ENCODE results near the gene MSI2. TPM values are rescaled to one million over a fixed set of nuclear protein-coding genes. Genes with fewer than 3 reads are reported as not detected.

Gene MSI2
- total RNA-seq, 1 donor from 2014 or later = 140 TPM

- TF ChIP-seq CTCF (conservative IDR thresholded peaks at IDR 0.05) = no peak
- no peak for DNase-seq (ENCODE audit: low read depth, low spot score)
- Mint-ChIP-seq H3K27ac (ENCODE audit: unreplicated experiment) (peak overlapping the region; percentile 28), H3K4me3 (peak overlapping the region; percentile 36), H3K36me3 (ENCODE audit: low read depth) (no peaks in the 10 kb centered on the region), H3K27me3 (ENCODE audit: low read depth) (no peaks in the 10 kb centered on the region), H3K9me3 (no peaks in the 10 kb centered on the region), H3K4me1 (peaks cover 65% of the 10 kb centered on the region)
Measured at GRCh38 chr17:57531648-57532504, 275.6 kb downstream of the MSI2 start.

DNA sequence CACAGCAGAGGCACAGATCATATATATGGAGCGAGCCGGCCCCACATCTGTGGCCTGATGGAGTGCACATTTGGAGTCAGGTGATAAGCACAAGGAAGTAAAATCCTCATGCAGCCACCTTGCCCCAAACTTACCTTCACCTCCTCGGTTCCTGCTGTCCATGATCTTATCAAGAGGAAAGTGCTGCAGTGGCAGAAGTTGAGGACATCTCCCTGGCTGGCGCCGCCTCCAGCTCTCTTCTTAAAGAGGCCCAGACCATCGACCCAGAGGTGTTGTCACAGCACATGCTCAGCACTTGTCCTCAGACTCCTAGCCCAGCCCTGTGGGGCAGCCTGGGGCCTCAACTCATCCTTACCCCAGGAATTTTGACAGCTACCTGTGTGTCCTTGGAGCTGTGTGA, 276.2 kb downstream of the MSI2 start:
- Mint-ChIP-seq H3K27me3 (ENCODE audit: low read depth) (no peaks in the 10 kb centered on the region), H3K4me3 (peak overlapping the region; percentile 36), H3K4me1 (peaks cover 72% of the 10 kb centered on the region), H3K27ac (ENCODE audit: unreplicated experiment) (peak overlapping the region; percentile 89), H3K36me3 (ENCODE audit: low read depth) (no peaks in the 10 kb centered on the region), H3K9me3 (no peaks in the 10 kb centered on the region)
- no peak for TF ChIP-seq CTCF (conservative IDR thresholded peaks at IDR 0.05)
- no peak for DNase-seq (ENCODE audit: low read depth, low spot score)

DNA sequence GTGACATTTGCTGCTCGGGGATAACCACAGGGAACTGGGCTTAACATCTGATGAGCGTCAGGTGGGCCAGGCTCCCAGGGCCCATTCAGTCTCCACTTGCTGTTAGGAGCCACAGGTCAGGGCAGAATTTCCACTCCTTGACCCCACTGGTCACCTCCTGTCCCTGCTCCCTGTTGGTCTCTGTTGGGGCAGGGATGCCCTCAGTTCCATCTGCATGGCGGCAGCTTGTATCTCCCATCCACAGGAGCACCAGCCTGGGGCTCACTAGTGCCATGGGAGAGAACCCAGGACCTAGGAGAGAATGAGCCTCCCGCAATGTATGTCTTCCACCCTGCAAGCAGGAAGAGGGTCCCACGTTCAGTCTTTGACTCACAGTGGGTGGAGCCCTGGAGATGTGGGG, 276.6 kb downstream of the MSI2 start:
- no peaks in the 10 kb centered on the region for H3K27me3 Mint-ChIP-seq (ENCODE audit: low read depth)
- H3K4me3 Mint-ChIP-seq = no peak overlapping the region
- no peaks in the 10 kb centered on the region for H3K36me3 Mint-ChIP-seq (ENCODE audit: low read depth)
- no peak for TF ChIP-seq CTCF (conservative IDR thresholded peaks at IDR 0.05)
- H3K27ac Mint-ChIP-seq (ENCODE audit: unreplicated experiment) = no peak overlapping the region
- no peak for DNase-seq (ENCODE audit: low read depth, low spot score)
- peaks cover 76% of the 10 kb centered on the region for H3K4me1 Mint-ChIP-seq
- H3K9me3 Mint-ChIP-seq = no peaks in the 10 kb centered on the region

DNA sequence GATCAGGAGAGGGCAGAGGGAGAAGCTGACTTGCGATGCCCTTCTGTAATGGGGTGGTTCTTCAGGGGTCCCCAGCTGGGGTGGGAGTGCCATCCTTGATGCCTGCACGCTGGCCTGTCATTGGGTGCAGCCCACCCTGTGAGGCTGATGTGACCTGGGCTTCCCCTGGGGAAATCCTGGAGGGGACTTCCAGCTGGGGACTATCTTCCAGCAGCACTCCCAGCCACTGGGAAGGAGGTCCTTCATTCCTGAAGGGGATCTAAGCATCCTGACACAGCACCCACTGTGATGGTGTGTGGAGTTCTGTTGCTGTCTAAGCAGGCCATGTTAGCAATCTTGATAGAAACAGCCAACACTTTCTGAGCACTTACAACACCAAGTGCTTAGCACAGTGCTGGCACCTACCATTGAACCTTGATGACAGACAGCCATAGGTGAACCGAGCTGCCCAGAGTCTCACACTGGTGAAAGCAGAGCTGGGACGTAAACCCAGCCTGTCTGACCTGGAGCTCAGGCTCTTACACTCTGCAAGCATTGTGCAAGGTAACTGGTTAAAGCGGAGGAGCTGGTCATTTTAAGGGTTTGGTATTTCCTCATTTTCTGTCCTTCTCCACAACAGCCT, 277.5 kb downstream of the MSI2 start:
- no peaks in the 10 kb centered on the region for H3K9me3 Mint-ChIP-seq
- DNase-seq (ENCODE audit: low read depth, low spot score) = no peak
- TF ChIP-seq CTCF (conservative IDR thresholded peaks at IDR 0.05) = no peak
- no peaks in the 10 kb centered on the region for H3K36me3 Mint-ChIP-seq (ENCODE audit: low read depth)
- peaks cover 84% of the 10 kb centered on the region for H3K4me1 Mint-ChIP-seq
- no peaks in the 10 kb centered on the region for H3K27me3 Mint-ChIP-seq (ENCODE audit: low read depth)
- H3K27ac Mint-ChIP-seq (ENCODE audit: unreplicated experiment) = no peak overlapping the region
- no peak overlapping the region for H3K4me3 Mint-ChIP-seq

DNA sequence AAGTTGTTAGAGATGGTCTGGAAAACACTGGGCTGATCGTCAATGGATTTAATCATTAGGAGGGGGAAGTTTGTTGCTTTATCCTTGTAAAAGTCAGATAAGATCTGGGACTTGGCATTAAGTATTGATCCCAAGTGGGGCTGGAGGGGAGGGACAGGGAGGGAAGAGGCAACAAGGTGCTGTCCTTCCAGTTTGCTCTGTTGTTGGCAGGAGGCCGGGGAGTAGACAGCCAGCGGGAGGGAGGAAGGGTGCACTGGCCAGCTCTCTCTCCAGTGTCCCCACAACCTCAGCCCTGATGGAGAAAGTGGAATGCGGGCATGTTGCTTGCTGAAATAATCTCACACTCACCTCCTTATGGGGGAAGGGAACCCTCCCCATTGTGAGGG, 278.5 kb downstream of the MSI2 start:
- Mint-ChIP-seq H3K4me1 (peaks cover 88% of the 10 kb centered on the region), H3K27ac (ENCODE audit: unreplicated experiment) (peak overlapping the region; percentile 54), H3K4me3 (peak overlapping the region; percentile 75)

More for the DNA sequence above, 278.5 kb downstream of the MSI2 start:
- H3K27me3 Mint-ChIP-seq (ENCODE audit: low read depth) = no peaks in the 10 kb centered on the region
- no peak for DNase-seq (ENCODE audit: low read depth, low spot score)
- H3K9me3 Mint-ChIP-seq = no peaks in the 10 kb centered on the region
- no peak for TF ChIP-seq CTCF (conservative IDR thresholded peaks at IDR 0.05)
- H3K36me3 Mint-ChIP-seq (ENCODE audit: low read depth) = no peaks in the 10 kb centered on the region

Data from neural crest cell (in vitro differentiated cells).